HCT116 (cell line): ENCODE results near the gene ALLC. TPM values are rescaled to one million over a fixed set of nuclear protein-coding genes. Genes with fewer than 3 reads are reported as not detected.
A peak's percentile ranks its signal among the peaks of the same experiment; 100 is the strongest.

Experiments
- ATAC-seq: fragments of 200-7000 bp; cut with Tn5 transposase; 2 replicates; pipeline ENCODE4 v1.9.1; 2020; ENCODE audit warnings: mild to moderate bottlenecking, moderate library complexity
- BruUV-seq: library from RNA; stranded (reverse); fragments of 400-500 nt; replicated peaks from 2 replicates; lab custom pipeline; 2021; lab: Mats Ljungman, UMichigan
- CTCF ChIA-PET: fragments of 300-600 bp; sonication (Branson Sonifier 250); formaldehyde crosslinking; loops from one replicate; lab custom pipeline; 2021; ENCODE audit warnings: antibody characterized with exemption; lab: Charles Lee
- POLR2A ChIA-PET: fragments of 300-600, 350-600 bp; sonication (Branson Sonifier 250); formaldehyde crosslinking; loops from one replicate; lab custom pipeline; 2021; ENCODE audit warnings: antibody characterized with exemption; lab: Charles Lee
- RAD21 ChIA-PET, 2 experiments: fragments of 300-600 bp; sonication (Branson Sonifier 250); formaldehyde crosslinking; loops; one replicate each; lab custom pipeline; 2023; ENCODE audit warnings: low total read pairs in 2 of 2; ENCODE audit not compliant: uncharacterized antibody in 2 of 2, unreplicated experiment in 2 of 2, low non-redundant PET in 1 of 2; lab: Charles Lee
- DNase-seq: peaks from one replicate; pipeline ENCODE4 v3.0.0-alpha.2; 2010; ENCODE audit warnings: low read depth, low spot score
- H2AFZ ChIP-seq: fragments of 200-600 bp; shearing (Covaris generic), sonication (generic); 2 replicates; pipeline ENCODE4 v1.6.1; 2017; ENCODE audit warnings: low read depth, mixed run types, mixed read lengths, antibody characterized with exemption, low read length; ENCODE audit not compliant: poor library complexity, severe bottlenecking
- H3K27ac ChIP-seq: 2 replicates; pipeline ENCODE4 v1.5.1; 2012; ENCODE audit warnings: low read depth, low read length
- H3K27me3 ChIP-seq: fragments of 200-600 bp; sonication (generic); 2 replicates; pipeline ENCODE4 v1.6.1; 2016; ENCODE audit warnings: mixed run types, low read length, mixed read lengths; ENCODE audit not compliant: insufficient read depth
- H3K36me3 ChIP-seq, 2 experiments: fragments of 200-500 bp in 1 of 2; fragments of 200-600 bp in 1 of 2; sonication (Bioruptor generic) in 1 of 2; sonication (generic) in 1 of 2; 2 replicates each; pipeline versions ENCODE4 v1.5.1 to v1.6.1; 2014 to 2016; ENCODE audit warnings: low read length in 2 of 2, inconsistent platforms in 1 of 2, mixed read lengths in 1 of 2, mixed run types in 1 of 2; ENCODE audit not compliant: insufficient read depth in 2 of 2, control insufficient read depth in 1 of 2
- H3K4me1 ChIP-seq, 2 experiments: fragments of 200-600 bp in 1 of 2; sonication (generic) in 1 of 2; 2 replicates each; pipeline versions ENCODE4 v1.5.1 to v1.6.1; 2012 to 2017; ENCODE audit warnings: low read length in 2 of 2, inconsistent platforms in 1 of 2, mild to moderate bottlenecking in 1 of 2, mixed read lengths in 1 of 2, mixed run types in 1 of 2, moderate library complexity in 1 of 2; ENCODE audit not compliant: insufficient read depth in 2 of 2, control insufficient read depth in 1 of 2
- H3K4me2 ChIP-seq: fragments of 200-600 bp; sonication (generic); 2 replicates; pipeline ENCODE4 v1.6.1; 2017; ENCODE audit warnings: mixed run types, low read length, mixed read lengths
- H3K4me3 ChIP-seq, 2 experiments: fragments of 200-600 bp in 1 of 2; sonication (generic) in 1 of 2; replicated peaks in 1 of 2; 2 replicates each; pipeline ENCODE4 v1.5.1; 2011 to 2016; ENCODE audit warnings: low read length in 2 of 2, control low read depth in 1 of 2, low read depth in 1 of 2, mild to moderate bottlenecking in 1 of 2, mixed read lengths in 1 of 2, mixed run types in 1 of 2
- H3K79me2 ChIP-seq: fragments of 200-600 bp; sonication (generic); 2 replicates; pipeline ENCODE4 v1.6.1; 2017; ENCODE audit warnings: mild to moderate bottlenecking, mixed run types, low read length, moderate library complexity, mixed read lengths; ENCODE audit not compliant: insufficient read depth
- H3K9ac ChIP-seq: fragments of 200-600 bp; sonication (generic); 2 replicates; pipeline ENCODE4 v1.6.1; 2016; ENCODE audit warnings: low read length, mixed read lengths
- H3K9me2 ChIP-seq: fragments of 200-600 bp; sonication (generic), shearing (Covaris generic); 2 replicates; pipeline ENCODE4 v1.6.1; 2017; ENCODE audit warnings: mixed run types, mild to moderate bottlenecking, moderate library complexity; ENCODE audit not compliant: insufficient read depth
- H3K9me3 ChIP-seq, 2 experiments: fragments of 200-500 bp in 1 of 2; fragments of 200-600 bp in 1 of 2; sonication (Bioruptor generic) in 1 of 2; sonication (generic) in 1 of 2; 2 replicates each; pipeline ENCODE4 v1.6.1; 2014 to 2017; ENCODE audit warnings: low read length in 2 of 2, mixed read lengths in 2 of 2, inconsistent platforms in 1 of 2, low read depth in 1 of 2, mild to moderate bottlenecking in 1 of 2, mixed run types in 1 of 2, moderate library complexity in 1 of 2; ENCODE audit not compliant: control insufficient read depth in 1 of 2, insufficient read depth in 1 of 2
- H4K20me1 ChIP-seq: fragments of 200-600 bp; sonication (generic), shearing (Covaris generic); 2 replicates; pipeline ENCODE4 v1.6.1; 2017; ENCODE audit warnings: mixed run types, mild to moderate bottlenecking, moderate library complexity; ENCODE audit not compliant: insufficient read depth
- CBX3 ChIP-seq: IDR thresholded peaks from 2 replicates; pipeline ENCODE4 v1.6.1; 2012; ENCODE audit warnings: low read depth
- CEBPB ChIP-seq: IDR thresholded peaks from 2 replicates; pipeline ENCODE4 v1.6.1; 2012; ENCODE audit warnings: low read depth
- EGR1 ChIP-seq: IDR thresholded peaks from 2 replicates; pipeline ENCODE4 v1.6.1; 2012; ENCODE audit warnings: low read depth
- ELF1 ChIP-seq: IDR thresholded peaks from 2 replicates; pipeline ENCODE4 v1.6.1; 2012; ENCODE audit warnings: low read depth, borderline replicate concordance
- EZH2 ChIP-seq: fragments of 200-600 bp; sonication (generic); IDR thresholded peaks from 2 replicates; pipeline ENCODE4 v1.6.1; 2017; ENCODE audit warnings: antibody characterized with exemption, mixed run types
- EZH2phosphoT487 ChIP-seq: fragments of 200-600 bp; IDR thresholded peaks from 2 replicates; pipeline ENCODE4 v1.6.1; 2018; ENCODE audit warnings: antibody characterized with exemption, borderline replicate concordance
- FOSL1 ChIP-seq: IDR thresholded peaks from 2 replicates; pipeline ENCODE4 v1.6.1; 2012; ENCODE audit warnings: low read depth
- JUND ChIP-seq: IDR thresholded peaks from 2 replicates; pipeline ENCODE4 v1.6.1; 2012
- POLR2A ChIP-seq: IDR thresholded peaks from 2 replicates; pipeline ENCODE4 v1.7.0; 2011; ENCODE audit warnings: borderline replicate concordance; ENCODE audit not compliant: insufficient read depth, insufficient read length; ENCODE audit errors: extremely low read depth
- POLR2AphosphoS5 ChIP-seq: IDR thresholded peaks from 2 replicates; pipeline ENCODE4 v1.6.1; 2011; ENCODE audit warnings: mild to moderate bottlenecking, low read depth, low read length, moderate library complexity
- RAD21 ChIP-seq: IDR thresholded peaks from 2 replicates; pipeline ENCODE4 v1.6.1; 2012; ENCODE audit warnings: low read depth, mild to moderate bottlenecking
- SP1 ChIP-seq: IDR thresholded peaks from 2 replicates; pipeline ENCODE4 v1.6.1; 2012; ENCODE audit warnings: low read depth
- SRF ChIP-seq: IDR thresholded peaks from 2 replicates; pipeline ENCODE4 v1.6.1; 2012; ENCODE audit warnings: low read depth
- TCF7L2 ChIP-seq: IDR thresholded peaks from 2 replicates; pipeline ENCODE4 v1.7.0; 2011; ENCODE audit warnings: borderline replicate concordance, inconsistent platforms; ENCODE audit not compliant: insufficient read depth, insufficient read length; ENCODE audit errors: extremely low read depth
- YY1 ChIP-seq: IDR thresholded peaks from 2 replicates; pipeline ENCODE4 v1.6.1; 2011; ENCODE audit warnings: low read length, low read depth, moderate library complexity, mild to moderate bottlenecking; ENCODE audit not compliant: insufficient replicate concordance; ENCODE audit errors: extremely low read depth
- ZFX ChIP-seq: fragments of 450-650 bp; IDR thresholded peaks from 2 replicates; pipeline ENCODE4 v1.6.1; 2017
- intact Hi-C: fragments of 100-400 bp; cut with micrococcal nuclease; formaldehyde crosslinking; loops from 2 replicates; pipeline ENCODE4 v1.10.0; 2022
- total RNA-seq: library from RNA; stranded (reverse); gene quantifications from one replicate; pipeline ENCODE4 v1.2.1, GENCODE V29; 2021; ENCODE audit not compliant: unreplicated experiment
- TF ChIP-seq, protein P1 (sequence below): IDR thresholded peaks from 2 replicates; pipeline ENCODE4 v1.6.1; 2011; ENCODE audit warnings: mild to moderate bottlenecking, low read length, moderate library complexity; ENCODE audit not compliant: insufficient replicate concordance; ENCODE audit errors: extremely low read depth
- TF ChIP-seq, protein P2 (sequence below): IDR thresholded peaks from 2 replicates; pipeline ENCODE4 v1.6.1; 2012
- TF ChIP-seq, protein P3 (sequence below): IDR thresholded peaks from 2 replicates; pipeline ENCODE4 v1.6.1; 2012; ENCODE audit warnings: low read depth
- TF ChIP-seq, protein P4 (sequence below): IDR thresholded peaks from 2 replicates; pipeline ENCODE4 v1.6.1; 2012

ALLC gene
- total RNA-seq, 1 experiment from 2014 or later = not detected

DNA sequence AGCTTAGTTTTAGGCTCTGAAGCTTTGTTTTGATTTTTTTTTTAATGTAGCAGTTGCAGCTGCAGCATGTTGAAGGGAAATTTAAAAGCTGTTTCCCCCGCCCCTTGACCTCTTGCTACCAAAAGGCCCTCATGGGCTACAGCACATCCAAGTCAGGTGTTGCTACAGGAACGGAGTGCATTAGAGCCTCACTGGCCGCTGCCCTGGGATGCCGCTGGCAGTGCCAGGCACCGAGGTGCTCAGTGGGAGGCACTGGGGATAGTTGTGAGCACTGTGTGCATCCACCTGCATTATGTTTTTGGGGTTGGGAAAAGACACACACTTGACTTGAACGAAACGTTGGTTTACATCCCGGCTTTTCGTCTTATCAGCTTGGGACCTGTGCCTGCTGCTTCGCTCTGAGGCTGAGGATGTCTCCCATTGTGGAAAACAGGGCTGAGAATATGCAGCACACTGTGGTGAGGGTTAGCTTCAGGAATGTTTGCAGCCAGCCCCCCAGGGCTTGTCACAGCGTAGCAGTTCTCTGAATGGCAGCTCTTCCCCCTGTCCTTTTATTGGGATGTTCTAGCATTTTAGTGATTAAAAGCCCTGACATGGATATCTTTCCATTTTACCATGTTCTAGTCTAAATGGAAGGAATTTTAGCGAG, 69.5 kb downstream of the ALLC start:
- Histone ChIP-seq H3K4me2 (peak overlapping the region; percentile 32; the same call in 1 of the 2 replicates), H3K27ac (no peak overlapping the region), H3K4me3 (no peak overlapping the region), H3K27me3 (peaks cover 15% of the 10 kb centered on the region), H3K4me1 (no peaks in the 10 kb centered on the region; a peak in 1 of 4 replicates), H3K36me3 (no peaks in the 10 kb centered on the region), H4K20me1 (no peaks in the 10 kb centered on the region), H3K9ac (no peak overlapping the region), H2AFZ (no peak overlapping the region), H3K79me2 (no peaks in the 10 kb centered on the region), H3K9me2 (no peaks in the 10 kb centered on the region), H3K9me3 (no peaks in the 10 kb centered on the region)
- ChIA-PET CTCF (interaction anchor here (0.9 to 3.2 kb wide), 19 partner anchors 9 to 229 kb away, joined by 3 to 34 read pairs (median 5); no protein-coding TSS in a partner anchor), RAD21 (no interaction called here), POLR2A (interaction anchor here (1.3 kb wide), 1 partner anchor 36 kb away, joined by 5 read pairs; no protein-coding TSS in a partner anchor)
- DNase-seq = no peak
- TF ChIP-seq YY1 = no peak
- no peak for TF ChIP-seq JUND
- no peak for TF ChIP-seq EGR1
- TF ChIP-seq CEBPB = no peak
- TF ChIP-seq POLR2A = no peak
- no peak for TF ChIP-seq EZH2
- no peak for TF ChIP-seq ZFX
- TF ChIP-seq CBX3 = no peak
- TF ChIP-seq TCF7L2 = no peak
- TF ChIP-seq, protein P1, sequence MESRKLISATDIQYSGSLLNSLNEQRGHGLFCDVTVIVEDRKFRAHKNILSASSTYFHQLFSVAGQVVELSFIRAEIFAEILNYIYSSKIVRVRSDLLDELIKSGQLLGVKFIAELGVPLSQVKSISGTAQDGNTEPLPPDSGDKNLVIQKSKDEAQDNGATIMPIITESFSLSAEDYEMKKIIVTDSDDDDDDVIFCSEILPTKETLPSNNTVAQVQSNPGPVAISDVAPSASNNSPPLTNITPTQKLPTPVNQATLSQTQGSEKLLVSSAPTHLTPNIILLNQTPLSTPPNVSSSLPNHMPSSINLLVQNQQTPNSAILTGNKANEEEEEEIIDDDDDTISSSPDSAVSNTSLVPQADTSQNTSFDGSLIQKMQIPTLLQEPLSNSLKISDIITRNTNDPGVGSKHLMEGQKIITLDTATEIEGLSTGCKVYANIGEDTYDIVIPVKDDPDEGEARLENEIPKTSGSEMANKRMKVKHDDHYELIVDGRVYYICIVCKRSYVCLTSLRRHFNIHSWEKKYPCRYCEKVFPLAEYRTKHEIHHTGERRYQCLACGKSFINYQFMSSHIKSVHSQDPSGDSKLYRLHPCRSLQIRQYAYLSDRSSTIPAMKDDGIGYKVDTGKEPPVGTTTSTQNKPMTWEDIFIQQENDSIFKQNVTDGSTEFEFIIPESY = no peak
- no peak for TF ChIP-seq SP1
- TF ChIP-seq, protein P2, sequence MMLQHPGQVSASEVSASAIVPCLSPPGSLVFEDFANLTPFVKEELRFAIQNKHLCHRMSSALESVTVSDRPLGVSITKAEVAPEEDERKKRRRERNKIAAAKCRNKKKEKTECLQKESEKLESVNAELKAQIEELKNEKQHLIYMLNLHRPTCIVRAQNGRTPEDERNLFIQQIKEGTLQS = no peak
- no peak for TF ChIP-seq SRF
- TF ChIP-seq ELF1 = no peak
- no peak for TF ChIP-seq EZH2phosphoT487
- TF ChIP-seq, protein P3, sequence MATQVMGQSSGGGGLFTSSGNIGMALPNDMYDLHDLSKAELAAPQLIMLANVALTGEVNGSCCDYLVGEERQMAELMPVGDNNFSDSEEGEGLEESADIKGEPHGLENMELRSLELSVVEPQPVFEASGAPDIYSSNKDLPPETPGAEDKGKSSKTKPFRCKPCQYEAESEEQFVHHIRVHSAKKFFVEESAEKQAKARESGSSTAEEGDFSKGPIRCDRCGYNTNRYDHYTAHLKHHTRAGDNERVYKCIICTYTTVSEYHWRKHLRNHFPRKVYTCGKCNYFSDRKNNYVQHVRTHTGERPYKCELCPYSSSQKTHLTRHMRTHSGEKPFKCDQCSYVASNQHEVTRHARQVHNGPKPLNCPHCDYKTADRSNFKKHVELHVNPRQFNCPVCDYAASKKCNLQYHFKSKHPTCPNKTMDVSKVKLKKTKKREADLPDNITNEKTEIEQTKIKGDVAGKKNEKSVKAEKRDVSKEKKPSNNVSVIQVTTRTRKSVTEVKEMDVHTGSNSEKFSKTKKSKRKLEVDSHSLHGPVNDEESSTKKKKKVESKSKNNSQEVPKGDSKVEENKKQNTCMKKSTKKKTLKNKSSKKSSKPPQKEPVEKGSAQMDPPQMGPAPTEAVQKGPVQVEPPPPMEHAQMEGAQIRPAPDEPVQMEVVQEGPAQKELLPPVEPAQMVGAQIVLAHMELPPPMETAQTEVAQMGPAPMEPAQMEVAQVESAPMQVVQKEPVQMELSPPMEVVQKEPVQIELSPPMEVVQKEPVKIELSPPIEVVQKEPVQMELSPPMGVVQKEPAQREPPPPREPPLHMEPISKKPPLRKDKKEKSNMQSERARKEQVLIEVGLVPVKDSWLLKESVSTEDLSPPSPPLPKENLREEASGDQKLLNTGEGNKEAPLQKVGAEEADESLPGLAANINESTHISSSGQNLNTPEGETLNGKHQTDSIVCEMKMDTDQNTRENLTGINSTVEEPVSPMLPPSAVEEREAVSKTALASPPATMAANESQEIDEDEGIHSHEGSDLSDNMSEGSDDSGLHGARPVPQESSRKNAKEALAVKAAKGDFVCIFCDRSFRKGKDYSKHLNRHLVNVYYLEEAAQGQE = no peak
- TF ChIP-seq RAD21 = no peak
- TF ChIP-seq FOSL1 = no peak
- no peak for TF ChIP-seq POLR2AphosphoS5
- TF ChIP-seq, protein P4, sequence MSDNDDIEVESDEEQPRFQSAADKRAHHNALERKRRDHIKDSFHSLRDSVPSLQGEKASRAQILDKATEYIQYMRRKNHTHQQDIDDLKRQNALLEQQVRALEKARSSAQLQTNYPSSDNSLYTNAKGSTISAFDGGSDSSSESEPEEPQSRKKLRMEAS = no peak
- intact Hi-C loops = loop anchor here (2.0 kb wide), 2 partner anchors 53 to 99 kb away; no protein-coding TSS in a partner anchor
- no TSS peak for BruUV-seq
- 0 out of 2 replicates have a peak, but pooled peaks have one; percentile 8 for ATAC-seq
